ENCODE results near the gene CDC42BPG.

GRCh38 chr11:64823568-64824119 lies 20.8 kb downstream of the CDC42BPG start:
- no peak for TF ChIP-seq GATA2 (IDR thresholded peaks at IDR 0.05; ENCODE audit: low read depth, low read length)
- TF ChIP-seq GATA3 (IDR thresholded peaks at IDR 0.05; ENCODE audit: low read depth, low read length) = no peak

Data from SH-SY5Y (cell line).